HepG2 (cell line): ENCODE results near the gene JPH3. TPM values are rescaled to one million over a fixed set of nuclear protein-coding genes. Genes with fewer than 3 reads are reported as not detected.
A peak's percentile ranks its signal among the peaks of the same experiment; 100 is the strongest.

ENCODE experiments used
- DRAP1 ChIP-seq: IDR thresholded peaks from 2 replicates; pipeline ENCODE4 v1.6.1; 2016; ENCODE audit warnings: missing genetic modification reagents, missing compliant biosample characterization
- HDAC2 ChIP-seq: sonication (generic); formaldehyde crosslinking; IDR thresholded peaks from 2 replicates; pipeline ENCODE4 v1.4.0; 2020; ENCODE audit warnings: missing genetic modification reagents
- HNRNPUL1 ChIP-seq: fragments of 200-400 bp; formaldehyde crosslinking; IDR thresholded peaks from 2 replicates; pipeline ENCODE4 v1.6.1; 2017; ENCODE audit warnings: low read depth, mild to moderate bottlenecking, low read length, moderate library complexity
- HOXA3 ChIP-seq: sonication (generic); formaldehyde crosslinking; IDR thresholded peaks from 2 replicates; pipeline ENCODE4 v1.5.0; 2020; ENCODE audit warnings: missing genetic modification reagents
- IKZF5 ChIP-seq: IDR thresholded peaks from 2 replicates; pipeline ENCODE4 v1.6.1; 2018; ENCODE audit warnings: missing genetic modification reagents, mild to moderate bottlenecking, missing compliant biosample characterization
- MXI1 ChIP-seq: IDR thresholded peaks from 3 replicates; pipeline ENCODE4 v1.6.1; 2012; ENCODE audit warnings: low read depth, low read length, inconsistent platforms, borderline replicate concordance
- NFRKB ChIP-seq: fragments of 450-650 bp; IDR thresholded peaks from 2 replicates; pipeline ENCODE4 v1.6.1; 2017
- NPAS2 ChIP-seq: sonication (generic); formaldehyde crosslinking; IDR thresholded peaks from 2 replicates; pipeline ENCODE4 v1.8.0; 2022; ENCODE audit warnings: mild to moderate bottlenecking, missing genetic modification reagents, borderline replicate concordance
- PAWR ChIP-seq: sonication (generic); formaldehyde crosslinking; IDR thresholded peaks from 2 replicates; pipeline ENCODE4 v1.4.0; 2020; ENCODE audit warnings: missing genetic modification reagents, mild to moderate bottlenecking, borderline replicate concordance
- PCBP1 ChIP-seq: fragments of 200-400 bp; formaldehyde crosslinking; IDR thresholded peaks from 2 replicates; pipeline ENCODE4 v1.6.1; 2017; ENCODE audit warnings: mild to moderate bottlenecking, low read depth, low read length, borderline replicate concordance
- SATB2 ChIP-seq: sonication (generic); formaldehyde crosslinking; IDR thresholded peaks from 2 replicates; pipeline ENCODE4 v1.5.0; 2020; ENCODE audit warnings: missing genetic modification reagents
- TCF7L2 ChIP-seq: IDR thresholded peaks from 2 replicates; pipeline ENCODE4 v1.6.1; 2011; ENCODE audit warnings: mild to moderate bottlenecking, low read depth, low read length, moderate library complexity
- TEAD3 ChIP-seq: optimal IDR thresholded peaks from 2 replicates; pipeline ENCODE3; 2016; ENCODE audit warnings: borderline replicate concordance
- ZNF136 ChIP-seq: sonication (generic); formaldehyde crosslinking; IDR thresholded peaks from 2 replicates; pipeline ENCODE4 v1.8.1; 2022; ENCODE audit warnings: low read depth, mild to moderate bottlenecking, moderate library complexity, missing genetic modification reagents
- ZNF3 ChIP-seq: IDR thresholded peaks from 2 replicates; pipeline ENCODE4 v1.7.0; 2017; ENCODE audit warnings: inconsistent platforms
- ZNF530 ChIP-seq: sonication (generic); formaldehyde crosslinking; IDR thresholded peaks from 2 replicates; pipeline ENCODE4 v1.5.0; 2020; ENCODE audit warnings: low read depth, mild to moderate bottlenecking, missing genetic modification reagents
- ZNF547 ChIP-seq: sonication (generic); formaldehyde crosslinking; IDR thresholded peaks from 2 replicates; pipeline ENCODE4 v1.5.1; 2020; ENCODE audit warnings: mild to moderate bottlenecking, missing genetic modification reagents
- ZNF577 ChIP-seq: sonication (generic); formaldehyde crosslinking; IDR thresholded peaks from 2 replicates; pipeline ENCODE4 v1.4.0; 2020; ENCODE audit warnings: mild to moderate bottlenecking, low read depth, missing genetic modification reagents, borderline replicate concordance
- ZSCAN21 ChIP-seq: sonication (generic); formaldehyde crosslinking; IDR thresholded peaks from 2 replicates; pipeline ENCODE4 v1.8.0; 2022; ENCODE audit warnings: mild to moderate bottlenecking, missing genetic modification reagents, moderate library complexity, borderline replicate concordance
- ZSCAN22 ChIP-seq: sonication (generic); formaldehyde crosslinking; IDR thresholded peaks from 2 replicates; pipeline ENCODE4 v1.4.0; 2020; ENCODE audit warnings: mild to moderate bottlenecking, missing genetic modification reagents
- ZSCAN9 ChIP-seq: IDR thresholded peaks from 2 replicates; pipeline ENCODE4 v1.6.1; 2016; ENCODE audit warnings: borderline replicate concordance
- polyA plus RNA-seq, 8 experiments: library from polyadenylated mRNA; depleted of rRNA in 3 of 8; stranded (reverse) in 7 of 8; unstranded in 1 of 8; fragments of >200 nt; fragmentation: Illumina TruSeq in 4 of 8; extraction: Trizol in 4 of 8; gene quantifications; 2 replicates each; pipeline versions ENCODE4 v1.2.1 to v1.2.3, GENCODE V29; 2011 to 2016; ENCODE audit warnings: low read depth in 4 of 8, missing spikeins in 1 of 8, mixed read lengths in 1 of 8; ENCODE audit not compliant: insufficient read depth in 1 of 8
- total RNA-seq, 5 experiments: library from RNA; depleted of rRNA; stranded (reverse); fragments of >200 nt; fragmentation: Illumina TruSeq; extraction: Trizol; gene quantifications; 2 replicates each; pipeline ENCODE4 v1.2.3, GENCODE V29; 2016; ENCODE audit warnings: low read depth in 1 of 5
- TF ChIP-seq, protein P1 (sequence below): sonication (generic); formaldehyde crosslinking; IDR thresholded peaks from 2 replicates; pipeline ENCODE4 v1.4.0; 2020; ENCODE audit warnings: missing genetic modification reagents, low read depth, mild to moderate bottlenecking, borderline replicate concordance
- TF ChIP-seq, protein P2 (sequence below): sonication (generic); formaldehyde crosslinking; IDR thresholded peaks from 2 replicates; pipeline ENCODE4 v1.4.0; 2020; ENCODE audit warnings: missing genetic modification reagents, borderline replicate concordance

Gene JPH3
- total and polyA plus RNA-seq, 2 of the 13 experiments (the other 11 are each of a cell fraction or from before 2014, with no cell fraction given): not detected

GRCh38 chr16:87608400-87608985, 6.2 kb downstream of the JPH3 start (continued):
- TF ChIP-seq ZSCAN21 (CRISPR knock-in tag) (peak; percentile 89), ZNF136 (CRISPR knock-in tag) (no peak), NPAS2 (CRISPR knock-in tag) (no peak), PCBP1 (no peak), TEAD3 (CRISPR knock-in tag) (peak; percentile 59), MXI1 (no peak), ZNF547 (CRISPR knock-in tag) (peak; percentile 72), ZSCAN9 (CRISPR knock-in tag) (peak; percentile 98), NFRKB (no peak), HOXA3 (CRISPR knock-in tag) (0 out of 2 replicates have a peak, but pooled peaks have one; percentile 34), DRAP1 (no peak), ZNF577 (CRISPR knock-in tag) (no peak), SATB2 (peak; percentile 91), ZSCAN22 (CRISPR knock-in tag) (no peak), ZNF3 (CRISPR knock-in tag) (peak; percentile 74; the same call in 1 of the 2 replicates), IKZF5 (peak; percentile 72; the same call in 1 of the 2 replicates), HDAC2 (peak; percentile 76; the same call in 1 of the 2 replicates), HNRNPUL1 (no peak), TCF7L2 (no peak), ZNF530 (CRISPR knock-in tag) (peak; percentile 60; the same call in 1 of the 2 replicates), PAWR (CRISPR knock-in tag) (no peak)
- TF ChIP-seq, protein P1, sequence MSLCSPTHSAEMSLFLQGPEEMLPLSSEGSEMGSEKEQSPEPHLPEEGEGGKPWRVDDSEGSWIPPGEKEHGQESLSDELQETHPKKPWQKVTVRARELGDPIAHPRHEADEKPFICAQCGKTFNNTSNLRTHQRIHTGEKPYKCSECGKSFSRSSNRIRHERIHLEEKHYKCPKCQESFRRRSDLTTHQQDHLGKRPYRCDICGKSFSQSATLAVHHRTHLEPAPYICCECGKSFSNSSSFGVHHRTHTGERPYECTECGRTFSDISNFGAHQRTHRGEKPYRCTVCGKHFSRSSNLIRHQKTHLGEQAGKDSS: 0 out of 2 replicates have a peak, but pooled peaks have one; percentile 39
- TF ChIP-seq, protein P2, sequence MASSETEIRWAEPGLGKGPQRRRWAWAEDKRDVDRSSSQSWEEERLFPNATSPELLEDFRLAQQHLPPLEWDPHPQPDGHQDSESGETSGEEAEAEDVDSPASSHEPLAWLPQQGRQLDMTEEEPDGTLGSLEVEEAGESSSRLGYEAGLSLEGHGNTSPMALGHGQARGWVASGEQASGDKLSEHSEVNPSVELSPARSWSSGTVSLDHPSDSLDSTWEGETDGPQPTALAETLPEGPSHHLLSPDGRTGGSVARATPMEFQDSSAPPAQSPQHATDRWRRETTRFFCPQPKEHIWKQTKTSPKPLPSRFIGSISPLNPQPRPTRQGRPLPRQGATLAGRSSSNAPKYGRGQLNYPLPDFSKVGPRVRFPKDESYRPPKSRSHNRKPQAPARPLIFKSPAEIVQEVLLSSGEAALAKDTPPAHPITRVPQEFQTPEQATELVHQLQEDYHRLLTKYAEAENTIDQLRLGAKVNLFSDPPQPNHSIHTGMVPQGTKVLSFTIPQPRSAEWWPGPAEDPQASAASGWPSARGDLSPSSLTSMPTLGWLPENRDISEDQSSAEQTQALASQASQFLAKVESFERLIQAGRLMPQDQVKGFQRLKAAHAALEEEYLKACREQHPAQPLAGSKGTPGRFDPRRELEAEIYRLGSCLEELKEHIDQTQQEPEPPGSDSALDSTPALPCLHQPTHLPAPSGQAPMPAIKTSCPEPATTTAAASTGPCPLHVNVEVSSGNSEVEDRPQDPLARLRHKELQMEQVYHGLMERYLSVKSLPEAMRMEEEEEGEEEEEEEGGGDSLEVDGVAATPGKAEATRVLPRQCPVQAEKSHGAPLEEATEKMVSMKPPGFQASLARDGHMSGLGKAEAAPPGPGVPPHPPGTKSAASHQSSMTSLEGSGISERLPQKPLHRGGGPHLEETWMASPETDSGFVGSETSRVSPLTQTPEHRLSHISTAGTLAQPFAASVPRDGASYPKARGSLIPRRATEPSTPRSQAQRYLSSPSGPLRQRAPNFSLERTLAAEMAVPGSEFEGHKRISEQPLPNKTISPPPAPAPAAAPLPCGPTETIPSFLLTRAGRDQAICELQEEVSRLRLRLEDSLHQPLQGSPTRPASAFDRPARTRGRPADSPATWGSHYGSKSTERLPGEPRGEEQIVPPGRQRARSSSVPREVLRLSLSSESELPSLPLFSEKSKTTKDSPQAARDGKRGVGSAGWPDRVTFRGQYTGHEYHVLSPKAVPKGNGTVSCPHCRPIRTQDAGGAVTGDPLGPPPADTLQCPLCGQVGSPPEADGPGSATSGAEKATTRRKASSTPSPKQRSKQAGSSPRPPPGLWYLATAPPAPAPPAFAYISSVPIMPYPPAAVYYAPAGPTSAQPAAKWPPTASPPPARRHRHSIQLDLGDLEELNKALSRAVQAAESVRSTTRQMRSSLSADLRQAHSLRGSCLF (CRISPR knock-in tag): 0 out of 2 replicates have a peak, but pooled peaks have one; percentile 74
